CD14-positive monocyte (primary cell): ENCODE results near the gene TMEM164. TPM values are rescaled to one million over a fixed set of nuclear protein-coding genes. Genes with fewer than 3 reads are reported as not detected.

ENCODE experiments used
- DNase-seq, 3 donors: peaks; one replicate each; pipeline ENCODE4 v3.0.0-alpha.2; 2011 to 2022
- H2AFZ ChIP-seq: 2 replicates; pipeline ENCODE4 v1.6.0; 2012; ENCODE audit warnings: mild to moderate bottlenecking, low read depth, low read length, inconsistent platforms; ENCODE audit not compliant: insufficient read depth, poor library complexity, severe bottlenecking
- H3K27ac ChIP-seq, 2 donors: 1 replicate in 1 of 2; 2 replicates in 1 of 2; pipeline ENCODE4 v1.5.1; 2012 to 2013; ENCODE audit warnings: low read length in 2 of 2, control low read depth in 1 of 2, inconsistent platforms in 1 of 2, low read depth in 1 of 2, mild to moderate bottlenecking in 1 of 2
- H3K27me3 ChIP-seq, 2 donors: one replicate each; pipeline versions ENCODE4 v1.6.0 to v1.6.1; 2011 to 2013; ENCODE audit warnings: low read length in 2 of 2; ENCODE audit not compliant: control insufficient read depth in 2 of 2, insufficient read depth in 2 of 2
- H3K36me3 ChIP-seq, 2 donors: replicated peaks in 1 of 2; 1 replicate in 1 of 2; 2 replicates in 1 of 2; pipeline versions ENCODE4 v1.5.1 to v1.6.1; 2012 to 2013; ENCODE audit warnings: low read length in 2 of 2, control low read depth in 1 of 2, inconsistent platforms in 1 of 2, mild to moderate bottlenecking in 1 of 2; ENCODE audit not compliant: insufficient read depth in 2 of 2, control insufficient read depth in 1 of 2
- H3K4me1 ChIP-seq, 2 donors: 1 replicate in 1 of 2; 2 replicates in 1 of 2; pipeline versions ENCODE4 v1.5.1 to v1.6.1; 2012 to 2013; ENCODE audit warnings: low read length in 2 of 2, control low read depth in 1 of 2, inconsistent platforms in 1 of 2, mild to moderate bottlenecking in 1 of 2, moderate library complexity in 1 of 2; ENCODE audit not compliant: insufficient read depth in 2 of 2, control insufficient read depth in 1 of 2
- H3K4me2 ChIP-seq: replicated peaks from 2 replicates; pipeline ENCODE3; 2012; ENCODE audit warnings: low read length, moderate library complexity, mild to moderate bottlenecking; ENCODE audit not compliant: poor library complexity, severe bottlenecking; ENCODE audit errors: extremely low read depth
- H3K4me3 ChIP-seq, 3 experiments: fragments of 200-600 bp in 1 of 3; sonication (generic) in 1 of 3; replicated peaks in 1 of 3; 1 replicate in 2 of 3; 2 replicates in 1 of 3; pipeline ENCODE4 v1.5.1; 2011 to 2013; ENCODE audit warnings: low read length in 3 of 3, mild to moderate bottlenecking in 3 of 3, control low read depth in 2 of 3, low read depth in 2 of 3, inconsistent platforms in 1 of 3, moderate library complexity in 1 of 3
- H3K79me2 ChIP-seq: 2 replicates; pipeline ENCODE4 v1.6.0; 2012; ENCODE audit warnings: mild to moderate bottlenecking, control low read depth, inconsistent platforms, low read length, moderate library complexity; ENCODE audit not compliant: insufficient read depth
- H3K9ac ChIP-seq: 2 replicates; pipeline ENCODE4 v1.6.0; 2017; ENCODE audit warnings: low read length, mild to moderate bottlenecking; ENCODE audit not compliant: insufficient read depth, poor library complexity, severe bottlenecking
- H3K9me3 ChIP-seq, 2 donors: replicated peaks in 1 of 2; 1 replicate in 1 of 2; 2 replicates in 1 of 2; pipeline versions ENCODE4 v1.5.1 to v1.6.1; 2012 to 2013; ENCODE audit warnings: low read length in 2 of 2, control low read depth in 1 of 2; ENCODE audit not compliant: control insufficient read depth in 1 of 2, insufficient read depth in 1 of 2
- H4K20me1 ChIP-seq: 2 replicates; pipeline ENCODE4 v1.6.0; 2012; ENCODE audit warnings: mild to moderate bottlenecking, low read length, control low read depth, moderate library complexity; ENCODE audit not compliant: insufficient read depth
- H3K27ac Mint-ChIP-seq, 7 donors: one replicate each; pipeline ENCODE4 v1.8.0; 2020; ENCODE audit warnings: mild to moderate bottlenecking in 7 of 7, mixed read lengths in 7 of 7, moderate library complexity in 6 of 7, inconsistent platforms in 2 of 7
- H3K27me3 Mint-ChIP-seq, 3 donors: one replicate each; pipeline ENCODE4 v1.8.0; 2021 to 2022; ENCODE audit warnings: low read depth in 3 of 3, mild to moderate bottlenecking in 3 of 3, mixed read lengths in 3 of 3, moderate library complexity in 3 of 3, inconsistent platforms in 1 of 3
- H3K36me3 Mint-ChIP-seq, 2 donors: one replicate each; pipeline ENCODE4 v1.8.0; 2020; ENCODE audit warnings: mixed read lengths in 2 of 2, inconsistent platforms in 1 of 2, mild to moderate bottlenecking in 1 of 2
- H3K4me1 Mint-ChIP-seq: one replicate; pipeline ENCODE4 v1.8.0; 2020; ENCODE audit warnings: mild to moderate bottlenecking, mixed read lengths
- H3K4me3 Mint-ChIP-seq, 2 donors: one replicate each; pipeline ENCODE4 v1.8.0; 2020; ENCODE audit warnings: mild to moderate bottlenecking in 2 of 2, mixed read lengths in 2 of 2, moderate library complexity in 1 of 2
- H3K9me3 Mint-ChIP-seq, 7 donors: one replicate each; pipeline ENCODE4 v1.8.0; 2020 to 2022; ENCODE audit warnings: mixed read lengths in 7 of 7, mild to moderate bottlenecking in 6 of 7, moderate library complexity in 6 of 7, inconsistent platforms in 2 of 7
- CTCF ChIP-seq: fragments of 200-600 bp; IDR thresholded peaks from one replicate; pipeline ENCODE4 v1.8.0; 2022; ENCODE audit warnings: antibody characterized with exemption, mild to moderate bottlenecking
- WGBS: methylation state at CpG from one replicate; pipeline ENCODE4 v1.1.5; 2013; ENCODE audit warnings: missing lambda C conversion rate; ENCODE audit not compliant: insufficient coverage; 5-methylcytosine and 5-hydroxymethylcytosine counted together
- intact Hi-C, 2 donors: fragments of 100-400 bp; cut with micrococcal nuclease; formaldehyde crosslinking; loops; one replicate each; pipeline versions ENCODE4 v1.15.0 to v1.15.1; 2023
- polyA plus RNA-seq, 3 donors: library from polyadenylated mRNA; depleted of rRNA in 1 of 3; unstranded in 2 of 3; stranded (reverse) in 1 of 3; fragments of 300-500 nt in 2 of 3; fragments of >200 nt in 1 of 3; fragmentation: Illumina TruSeq in 2 of 3; gene quantifications; 1 replicate in 2 of 3; 2 replicates in 1 of 3; pipeline ENCODE4 v1.2.3, GENCODE V29; 2012 to 2021

TMEM164 gene
- polyA plus RNA-seq, 3 donors: 5.3 to 39.5 (median 7.3) TPM

GRCh38 chrX:110081740-110082139, 78.8 kb downstream of the TMEM164 start:
- H2AFZ ChIP-seq: no peak overlapping the region
- WGBS: no CpG with 5 or more reads among the region's 1 CpG
- no peak overlapping the region for H3K4me3 Mint-ChIP-seq
- intact Hi-C loops: loop anchor here in 1 of 2 donors (10.0 kb wide), 2 partner anchors 47 to 77 kb away; partner anchors contain the start of gene TMEM164
- H3K4me1 ChIP-seq: peaks cover 12 to 13% of the 10 kb centered on the region in 2 donors
- H3K27me3 ChIP-seq: peaks cover 0 to 3% of the 10 kb centered on the region in 2 donors
- TF ChIP-seq CTCF: no peak
- H3K36me3 Mint-ChIP-seq: peaks cover 17 to 23% of the 10 kb centered on the region in 2 donors
- peaks cover 0 to 3% (median 1%) of the 10 kb centered on the region in 3 donors for H3K27me3 Mint-ChIP-seq
- H3K9ac ChIP-seq: no peak overlapping the region
- no peak overlapping the region for H3K4me2 ChIP-seq
- H3K9me3 Mint-ChIP-seq: peaks cover 0 to 2% (median 0%) of the 10 kb centered on the region in 7 donors
- no peak overlapping the region for H3K4me3 ChIP-seq
- H3K36me3 ChIP-seq: peaks cover 6 to 13% of the 10 kb centered on the region in 2 donors
- no peak for DNase-seq
- H3K4me1 Mint-ChIP-seq: peaks cover 18% of the 10 kb centered on the region
- peaks cover 40% of the 10 kb centered on the region for H3K79me2 ChIP-seq
- no peaks in the 10 kb centered on the region for H3K9me3 ChIP-seq
- peak overlapping the region in 2 of 7 donors; percentile 35 to 65 for H3K27ac Mint-ChIP-seq
- peaks cover 7% of the 10 kb centered on the region for H4K20me1 ChIP-seq
- H3K27ac ChIP-seq: no peak overlapping the region

GRCh38 chrX:110082161-110082560, 79.2 kb downstream of the TMEM164 start:
- H3K9me3 Mint-ChIP-seq: peaks cover 0 to 1% (median 0%) of the 10 kb centered on the region in 7 donors
- WGBS: no CpG with 5 or more reads among the region's 4 CpGs
- peaks cover 17 to 22% of the 10 kb centered on the region in 2 donors for H3K36me3 Mint-ChIP-seq
- H2AFZ ChIP-seq: no peak overlapping the region
- H3K4me1 ChIP-seq: peaks cover 17 to 18% of the 10 kb centered on the region in 2 donors
- no peak overlapping the region for H3K27ac ChIP-seq
- no peak for TF ChIP-seq CTCF
- H4K20me1 ChIP-seq: peaks cover 6% of the 10 kb centered on the region
- peaks cover 20% of the 10 kb centered on the region for H3K4me1 Mint-ChIP-seq
- peak overlapping the region in 1 of 7 donors; percentile 40 for H3K27ac Mint-ChIP-seq
- H3K4me3 ChIP-seq: no peak overlapping the region
- H3K79me2 ChIP-seq: peaks cover 36% of the 10 kb centered on the region
- H3K27me3 ChIP-seq: peaks cover 0 to 3% of the 10 kb centered on the region in 2 donors
- H3K9ac ChIP-seq: no peak overlapping the region
- peaks cover 6 to 13% of the 10 kb centered on the region in 2 donors for H3K36me3 ChIP-seq
- H3K4me3 Mint-ChIP-seq: no peak overlapping the region
- intact Hi-C loops: loop anchor here in 1 of 2 donors (10.0 kb wide), 2 partner anchors 47 to 77 kb away; partner anchors contain the start of gene TMEM164
- no peak overlapping the region for H3K4me2 ChIP-seq
- H3K27me3 Mint-ChIP-seq: peaks cover 0 to 3% (median 1%) of the 10 kb centered on the region in 3 donors
- no peak for DNase-seq
- H3K9me3 ChIP-seq: no peaks in the 10 kb centered on the region
